Lung (tissue), 12 donors: ENCODE measurements around the gene TIMM29. TPM values are rescaled to one million over a fixed set of nuclear protein-coding genes. Genes with fewer than 3 reads are reported as not detected.
"Not testable (repeated sequence)": the region's sequence is repeated elsewhere in the genome, so short reads cannot be mapped to it uniquely, and the experiment has no call there.

ENCODE experiments used
- ATAC-seq: fragments of 200-7000 bp; cut with Tn5 transposase; one replicate; pipeline ENCODE4 v1.9.1; 2020; ENCODE audit warnings: moderate number of reproducible peaks; ENCODE audit not compliant: insufficient read depth, low FRiP score
- DNase-seq, 3 donors: peaks; one replicate each; pipeline ENCODE4 v3.0.0-alpha.2; 2013 to 2017
- H3K27ac ChIP-seq, 2 donors: one replicate each; pipeline ENCODE4 v1.5.1; 2013; ENCODE audit warnings: mild to moderate bottlenecking in 2 of 2, moderate library complexity in 2 of 2, control low read depth in 1 of 2, inconsistent platforms in 1 of 2, low read depth in 1 of 2, low read length in 1 of 2
- H3K27me3 ChIP-seq, 3 donors: one replicate each; pipeline ENCODE4 v1.5.1; 2013; ENCODE audit warnings: low read length in 2 of 3; ENCODE audit not compliant: control insufficient read depth in 3 of 3, insufficient read depth in 3 of 3
- H3K36me3 ChIP-seq, 4 donors: one replicate each; pipeline ENCODE4 v1.5.1; 2013; ENCODE audit warnings: low read length in 4 of 4, mild to moderate bottlenecking in 1 of 4, moderate library complexity in 1 of 4; ENCODE audit not compliant: control insufficient read depth in 4 of 4, insufficient read depth in 4 of 4
- H3K4me1 ChIP-seq, 5 donors: one replicate each; pipeline ENCODE4 v1.5.1; 2013; ENCODE audit warnings: low read length in 5 of 5, mild to moderate bottlenecking in 2 of 5, moderate library complexity in 1 of 5; ENCODE audit not compliant: control insufficient read depth in 5 of 5, insufficient read depth in 5 of 5
- H3K4me3 ChIP-seq: one replicate; pipeline ENCODE4 v1.5.1; 2013; ENCODE audit warnings: mild to moderate bottlenecking, control low read depth, moderate library complexity
- H3K9ac ChIP-seq, 2 donors: one replicate each; pipeline ENCODE4 v1.5.1; 2013; ENCODE audit warnings: low read length in 2 of 2, control low read depth in 1 of 2; ENCODE audit not compliant: insufficient read depth in 1 of 2
- H3K9me3 ChIP-seq, 4 donors: one replicate each; pipeline ENCODE4 v1.5.1; 2013; ENCODE audit warnings: low read length in 3 of 4, mild to moderate bottlenecking in 1 of 4, moderate library complexity in 1 of 4; ENCODE audit not compliant: control insufficient read depth in 4 of 4, insufficient read depth in 3 of 4
- CTCF ChIP-seq: IDR thresholded peaks from 2 replicates; pipeline ENCODE4 v1.5.1; 2012; ENCODE audit warnings: mild to moderate bottlenecking; ENCODE audit errors: control extremely low read depth, extremely low read depth
- WGBS, 2 donors: extraction: QIAGEN DNeasy Blood & Tissue Kit; methylation state at CpG; one replicate each; pipeline ENCODE4 v1.1.7; 2013; 5-methylcytosine and 5-hydroxymethylcytosine counted together
- polyA plus RNA-seq, 2 donors: library from polyadenylated mRNA; stranded (reverse); fragments of 200-250 nt; gene quantifications; one replicate each; pipeline ENCODE4 v1.2.1, GENCODE V29; 2013
- total RNA-seq, 2 donors: library from RNA; depleted of rRNA in 1 of 2; stranded (reverse); fragments of >200 nt in 1 of 2; gene quantifications; one replicate each; pipeline ENCODE4 v1.2.1, GENCODE V29; 2014 to 2021
- donor health status: control.
- donor health status: control.
- donor health status: Bipolar disorder and iron deficiency.
- donor health status: healthy.
- donor health status: DM: yes; HTN: yes; CAD: no.

The TIMM29 gene
- total and polyA plus RNA-seq, 4 donors: 15.6 to 20.4 (median 17.3) TPM

- Histone ChIP-seq H3K4me1 (no peaks in the 10 kb centered on the region), H3K9ac (no peak overlapping the region), H3K36me3 (peaks cover 0 to 6% (median 2%) of the 10 kb centered on the region in 4 donors), H3K4me3 (no peak overlapping the region), H3K27me3 (no peaks in the 10 kb centered on the region), H3K27ac (no peak overlapping the region), H3K9me3 (no peaks in the 10 kb centered on the region)
- DNase-seq (no peak), ATAC-seq (no peak)
- WGBS, 2 donors: 86 to 90% methylated on average over 9 of the region's 9 CpGs
- TF ChIP-seq CTCF: no peak
Measured at GRCh38 chr19:10935371-10936059, 6.9 kb downstream of the TIMM29 start.

GRCh38 chr19:10936661-10937084, 8.1 kb downstream of the TIMM29 start:
- H3K4me3 ChIP-seq: no peak overlapping the region
- H3K4me1 ChIP-seq: no peaks in the 10 kb centered on the region
- WGBS, 2 donors: 3% methylated on average over 11 of the region's 11 CpGs
- ATAC-seq (peak; percentile 79), DNase-seq (peak; percentile 64 to 93 (median 90))
- peak; percentile 58 for TF ChIP-seq CTCF
- H3K27ac ChIP-seq: peak overlapping the region in 1 of 2 donors; percentile 79
- no peaks in the 10 kb centered on the region for H3K9me3 ChIP-seq
- no peaks in the 10 kb centered on the region for H3K27me3 ChIP-seq
- no peak overlapping the region for H3K9ac ChIP-seq
- H3K36me3 ChIP-seq: peaks cover 0 to 3% (median 1%) of the 10 kb centered on the region in 4 donors

- not testable (repeated sequence) for H3K27me3 ChIP-seq, ATAC-seq, H3K4me1 ChIP-seq, H3K9me3 ChIP-seq, H3K36me3 ChIP-seq, H3K9ac ChIP-seq, H3K27ac ChIP-seq, H3K4me3 ChIP-seq, DNase-seq
- 57 to 62% methylated on average over 14 of the region's 14 CpGs for WGBS, 2 donors
Measured at GRCh38 chr19:10941649-10942048, 13.0 kb downstream of the TIMM29 start.

- not testable (repeated sequence) for H3K27ac ChIP-seq, H3K9ac ChIP-seq, H3K27me3 ChIP-seq, H3K4me1 ChIP-seq, H3K36me3 ChIP-seq, H3K4me3 ChIP-seq, DNase-seq, H3K9me3 ChIP-seq, ATAC-seq
- WGBS, 2 donors: 82 to 97% methylated on average over 4 of the region's 4 CpGs
Measured at GRCh38 chr19:10943412-10943811, 14.8 kb downstream of the TIMM29 start.
